Putamen (tissue), 1 donor: ENCODE measurements around the gene PTPRM.

Experiments
- DNase-seq: peaks from one replicate; pipeline ENCODE4 v3.0.0-alpha.2; 2016; ENCODE audit warnings: low spot score

PTPRM gene

GRCh38 chr18:8117006-8117371 is 549.9 kb downstream of the PTPRM start:
- DNase-seq = no peak

- DNase-seq = no peak
Observed at GRCh38 chr18:8121101-8121500, 554.0 kb downstream of the PTPRM start.

GRCh38 chr18:8121942-8122480 is 554.9 kb downstream of the PTPRM start:
- DNase-seq = no peak

- no peak for DNase-seq
Observed at GRCh38 chr18:8124232-8125146, 557.4 kb downstream of the PTPRM start.

GRCh38 chr18:8130096-8130495 is 563.0 kb downstream of the PTPRM start:
- DNase-seq = no peak

GRCh38 chr18:8133032-8133431 is 565.9 kb downstream of the PTPRM start:
- no peak for DNase-seq

GRCh38 chr18:8133888-8134287 is 566.8 kb downstream of the PTPRM start:
- no peak for DNase-seq

- no peak for DNase-seq
Observed at GRCh38 chr18:8139127-8139527, 572.0 kb downstream of the PTPRM start.

GRCh38 chr18:8139891-8140406 is 572.8 kb downstream of the PTPRM start:
- DNase-seq = peak; percentile 23

GRCh38 chr18:8140841-8141501 is 573.9 kb downstream of the PTPRM start:
- no peak for DNase-seq

GRCh38 chr18:8142131-8142711 is 575.1 kb downstream of the PTPRM start:
- no peak for DNase-seq

- no peak for DNase-seq
Observed at GRCh38 chr18:8142932-8143331, 575.8 kb downstream of the PTPRM start.

- no peak for DNase-seq
Observed at GRCh38 chr18:8151181-8151580, 584.1 kb downstream of the PTPRM start.

- DNase-seq = no peak
Observed at GRCh38 chr18:8153887-8154583, 586.9 kb downstream of the PTPRM start.

GRCh38 chr18:8162802-8163201 is 595.7 kb downstream of the PTPRM start:
- DNase-seq = peak; percentile 8

- peak; percentile 17 for DNase-seq
Observed at GRCh38 chr18:8163286-8163959, 596.3 kb downstream of the PTPRM start.

- DNase-seq = no peak
Observed at GRCh38 chr18:8165095-8165494, 598.0 kb downstream of the PTPRM start.

GRCh38 chr18:8167026-8167425 is 599.9 kb downstream of the PTPRM start:
- no peak for DNase-seq

GRCh38 chr18:8167673-8168072 is 600.6 kb downstream of the PTPRM start:
- no peak for DNase-seq

GRCh38 chr18:8169722-8170121 is 602.6 kb downstream of the PTPRM start:
- DNase-seq = no peak

GRCh38 chr18:8174771-8175170 is 607.7 kb downstream of the PTPRM start:
- DNase-seq = no peak
